ENCODE measurements around the gene CAMK2G.
"Not testable (repeated sequence)": the region's sequence is repeated elsewhere in the genome, so short reads cannot be mapped to it uniquely, and the experiment has no call there.

Gene CAMK2G

GRCh38 chr10:73874267-73875138, at the start of gene CAMK2G:
CAMK2G (minus strand) TSS chr10:73874555; CDS start chr10:73874461, 94 bp downstream.
- no peak for TF ChIP-seq CTCF (IDR thresholded peaks at IDR 0.05; ENCODE audit: low read depth, low read length, missing control alignments)
- no peak for DNase-seq (ENCODE audit: extremely low read depth, low read depth)
- H3K4me3 ChIP-seq (replicated peaks; ENCODE audit: low read depth, low read length): peak within 1 kb of the TSS; percentile 50

- no peak overlapping the region for H3K4me3 ChIP-seq (replicated peaks; ENCODE audit: low read depth, low read length)
- no peak for TF ChIP-seq CTCF (IDR thresholded peaks at IDR 0.05; ENCODE audit: low read depth, low read length, missing control alignments)
- DNase-seq (ENCODE audit: extremely low read depth, low read depth): no peak
Measured at GRCh38 chr10:73922864-73923133, 48.4 kb upstream of the CAMK2G start.

GRCh38 chr10:73922007-73922863, 47.9 kb upstream of the CAMK2G start:
- DNase-seq (ENCODE audit: extremely low read depth, low read depth): no peak
- no peak for TF ChIP-seq CTCF (IDR thresholded peaks at IDR 0.05; ENCODE audit: low read depth, low read length, missing control alignments)
- H3K4me3 ChIP-seq (replicated peaks; ENCODE audit: low read depth, low read length): no peak overlapping the region

GRCh38 chr10:73920089-73920488, 45.7 kb upstream of the CAMK2G start:
- H3K4me3 ChIP-seq (replicated peaks; ENCODE audit: low read depth, low read length): no peak overlapping the region
- TF ChIP-seq CTCF (IDR thresholded peaks at IDR 0.05; ENCODE audit: low read depth, low read length, missing control alignments): no peak
- DNase-seq (ENCODE audit: extremely low read depth, low read depth): no peak

GRCh38 chr10:73919481-73919880, 45.1 kb upstream of the CAMK2G start:
- not testable (repeated sequence) for DNase-seq (ENCODE audit: extremely low read depth, low read depth); H3K4me3 ChIP-seq (replicated peaks; ENCODE audit: low read depth, low read length)

GRCh38 chr10:73917566-73918305, 43.4 kb upstream of the CAMK2G start:
- no peak overlapping the region for H3K4me3 ChIP-seq (replicated peaks; ENCODE audit: low read depth, low read length)

More at GRCh38 chr10:73917566-73918305, 43.4 kb upstream of the CAMK2G start:
- TF ChIP-seq CTCF (IDR thresholded peaks at IDR 0.05; ENCODE audit: low read depth, low read length, missing control alignments): no peak
- DNase-seq (ENCODE audit: extremely low read depth, low read depth): no peak

Data from HFF-Myc (cell line).